GM19452 (cell line): ENCODE results near the gene TUBA4B.
"Not testable (repeated sequence)": the region's sequence is repeated elsewhere in the genome, so short reads cannot be mapped to it uniquely, and the experiment has no call there.

ENCODE experiments used
- ATAC-seq: cut with Tn5 transposase; IDR thresholded peaks from one replicate; pipeline ENCODE4 v1.9.1; 2021; ENCODE audit not compliant: unreplicated experiment

TUBA4B gene

GRCh38 chr2:219247678-219248642 lies 5.1 kb upstream of the TUBA4B start:
- ATAC-seq: no peak

DNA sequence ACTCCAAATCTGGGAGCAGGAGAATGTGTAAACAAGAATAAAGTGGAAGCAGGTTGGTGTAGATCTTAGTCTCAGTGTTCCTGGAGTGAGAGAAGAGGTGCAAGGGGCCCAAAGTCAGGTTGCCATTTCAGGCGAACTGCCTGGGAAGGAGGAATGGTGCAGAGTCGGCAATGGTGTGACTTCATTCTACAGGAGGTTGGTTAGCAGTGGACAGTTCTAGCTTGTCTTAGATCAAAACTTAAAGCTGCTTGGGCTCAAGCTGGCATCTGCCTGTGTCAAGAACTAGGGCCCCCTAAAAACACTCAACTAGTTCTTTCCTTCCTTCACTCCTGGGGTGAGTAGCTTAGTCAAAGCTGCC lies 4.2 kb upstream of the TUBA4B start:
- ATAC-seq: no peak

GRCh38 chr2:219249203-219249980 lies 3.7 kb upstream of the TUBA4B start:
- ATAC-seq: peak; percentile 47

- ATAC-seq: no peak
These were observed 2.8 kb upstream of the TUBA4B start for GRCh38 chr2:219250049-219250781.

DNA sequence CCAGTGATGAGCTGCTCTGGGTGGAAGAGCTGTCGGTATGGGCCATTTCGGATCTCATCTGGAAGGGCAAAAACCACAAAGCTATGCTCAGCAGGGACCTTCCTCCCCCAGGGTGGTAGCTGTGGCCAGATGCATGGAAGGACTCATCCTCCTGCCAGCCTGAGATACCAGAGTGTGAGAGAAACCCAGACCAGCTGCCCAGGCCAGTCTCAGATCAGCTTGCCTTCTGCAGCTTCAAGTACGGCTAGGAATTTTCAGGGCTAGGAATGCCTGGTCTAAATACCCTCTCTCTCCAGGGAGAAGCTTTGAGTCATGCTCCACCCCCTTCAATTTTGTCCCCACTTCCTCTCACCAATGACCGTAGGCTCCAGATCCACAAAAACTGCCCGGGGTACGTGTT lies 1.4 kb upstream of the TUBA4B start:
- ATAC-seq: no peak

- no peak for ATAC-seq
These were observed 959 bp upstream of the TUBA4B start for GRCh38 chr2:219252084-219252483.

DNA sequence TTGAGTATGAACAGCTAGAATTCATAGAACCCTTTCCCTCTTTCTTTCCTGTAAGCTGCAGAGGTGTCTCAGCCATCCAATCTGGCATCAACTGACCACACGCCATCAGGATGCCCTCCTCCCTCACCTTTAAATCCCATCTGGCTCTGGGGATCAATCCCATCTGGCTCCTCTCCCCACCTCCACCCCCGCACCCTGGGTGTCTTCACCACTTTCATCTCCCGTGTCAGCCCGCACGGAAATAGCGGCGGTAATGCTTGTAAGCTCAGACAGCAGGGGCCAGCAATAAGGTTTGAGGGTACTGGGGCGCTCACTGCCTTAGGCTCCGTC lies 508 bp upstream of the TUBA4B start:
- ATAC-seq: no peak

- peak; percentile 42 for ATAC-seq
These were observed 928 bp downstream of the TUBA4B start, which contains the start of gene TUBA4A for GRCh38 chr2:219253753-219254589. Gene TUBA4A, minus strand, starts transcription at chr2:219253918. Its CDS starts 60 bp downstream, at chr2:219253858.

DNA sequence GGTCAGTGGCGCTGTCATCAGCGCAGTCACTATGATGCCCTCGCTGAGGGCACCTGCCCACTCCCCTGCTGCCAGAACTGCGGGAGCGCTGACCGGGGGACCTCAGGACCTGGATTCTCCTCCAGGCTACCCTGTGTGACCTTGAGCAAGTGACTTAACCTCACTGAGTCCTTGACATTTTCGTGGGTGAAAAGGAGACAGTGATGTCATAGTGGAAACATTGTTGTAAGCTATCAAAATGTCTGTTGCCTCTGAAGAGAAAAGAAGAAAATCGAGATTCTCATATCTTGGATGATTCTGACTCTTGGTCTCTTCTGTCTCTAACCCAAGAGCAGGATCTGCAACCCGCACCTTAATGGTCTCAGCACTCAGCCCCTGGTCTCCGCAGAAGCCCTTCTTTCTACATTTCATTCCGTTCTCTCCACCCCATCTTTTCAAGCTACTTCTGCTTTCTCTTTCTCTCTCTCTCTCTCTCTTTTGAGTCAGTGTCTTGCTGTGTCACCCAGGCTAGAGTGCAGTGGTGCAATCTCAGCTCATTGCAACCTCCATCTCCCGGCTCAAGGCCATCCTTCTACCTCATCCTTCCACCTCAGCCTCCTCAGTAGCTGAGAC lies 1.7 kb downstream of the TUBA4B start:
- ATAC-seq: peak; percentile 35

DNA sequence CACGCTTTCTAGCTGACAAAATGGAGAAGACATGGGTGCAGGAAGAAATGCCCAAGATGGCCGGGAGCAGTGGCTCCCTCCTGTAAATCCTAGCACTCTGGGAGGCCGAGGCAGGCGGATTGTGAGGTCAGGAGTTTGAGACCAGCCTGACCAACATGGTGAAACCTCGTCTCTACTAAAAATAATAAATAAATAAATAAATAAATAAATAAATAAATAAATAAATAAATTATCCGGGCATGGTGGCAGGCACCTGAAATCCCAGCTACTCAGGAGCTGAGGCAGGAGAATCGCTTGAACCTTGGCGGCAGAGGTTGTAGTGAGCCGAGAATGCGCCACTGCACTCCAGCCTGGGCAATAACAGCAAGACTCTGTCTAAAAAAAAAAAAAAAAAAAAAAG lies 5.9 kb downstream of the TUBA4B start:
- ATAC-seq: not testable (repeated sequence)

DNA sequence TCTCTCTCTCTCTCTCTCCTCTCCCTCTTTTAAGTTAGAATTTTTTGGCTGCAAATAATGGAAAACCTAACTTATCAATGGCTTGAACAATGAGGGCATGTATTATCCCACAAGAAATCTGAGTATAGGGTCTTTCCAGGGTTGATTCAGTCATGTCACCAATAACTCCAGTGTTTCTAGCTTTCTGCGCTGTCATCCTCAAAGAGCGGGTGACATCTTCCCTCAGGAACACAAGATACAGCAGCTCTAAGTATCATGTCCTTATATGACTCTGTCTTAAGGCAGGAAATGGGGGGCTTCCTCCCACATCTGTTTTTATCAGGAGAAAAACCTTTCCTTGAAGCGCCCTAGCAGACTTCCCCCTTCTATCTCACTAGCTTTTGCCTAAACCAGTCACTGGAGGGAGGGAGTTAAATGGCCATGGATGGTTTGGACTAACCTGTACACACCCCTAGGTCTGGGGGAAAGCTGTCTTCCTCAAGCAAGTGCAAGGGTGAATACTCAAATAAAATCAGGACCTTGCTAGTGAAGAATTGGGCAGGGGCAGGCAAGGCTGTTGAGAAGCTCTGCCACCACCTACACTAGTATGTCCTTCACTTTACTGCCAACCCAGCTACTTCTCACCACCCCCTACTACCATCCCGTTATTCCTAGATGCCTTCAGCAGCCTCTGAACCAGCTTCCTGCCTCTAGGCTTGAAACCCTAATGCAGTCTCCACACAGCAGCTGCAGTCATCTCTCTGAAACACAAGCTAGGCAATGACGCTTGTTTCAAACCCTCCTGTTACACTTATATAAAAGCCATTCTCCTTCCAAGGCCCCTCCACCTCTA lies 8.2 kb downstream of the TUBA4B start:
- ATAC-seq: no peak

- ATAC-seq: no peak
These were observed 13.2 kb downstream of the TUBA4B start for GRCh38 chr2:219266232-219266631.

GRCh38 chr2:219266886-219267285 lies 13.8 kb downstream of the TUBA4B start:
- ATAC-seq: no peak

DNA sequence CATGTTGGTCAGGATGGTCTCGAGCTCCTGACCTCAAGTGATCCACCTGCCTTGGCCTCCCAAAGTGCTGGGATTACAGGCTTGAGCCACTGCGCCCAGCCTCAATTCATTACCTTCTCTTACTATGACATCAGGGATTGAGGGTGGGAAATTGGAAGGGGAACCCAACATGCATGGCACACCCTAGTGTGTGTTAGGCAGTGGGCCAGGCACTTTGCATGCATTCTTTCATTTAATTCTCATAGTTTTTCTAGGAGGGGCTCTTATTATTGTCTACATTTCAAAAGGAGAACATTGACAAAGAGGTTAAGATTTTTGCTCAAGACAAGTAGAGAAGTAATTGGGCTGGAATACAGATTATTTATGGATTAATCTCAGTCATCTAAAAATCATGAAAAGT lies 15.3 kb downstream of the TUBA4B start:
- ATAC-seq: no peak

DNA sequence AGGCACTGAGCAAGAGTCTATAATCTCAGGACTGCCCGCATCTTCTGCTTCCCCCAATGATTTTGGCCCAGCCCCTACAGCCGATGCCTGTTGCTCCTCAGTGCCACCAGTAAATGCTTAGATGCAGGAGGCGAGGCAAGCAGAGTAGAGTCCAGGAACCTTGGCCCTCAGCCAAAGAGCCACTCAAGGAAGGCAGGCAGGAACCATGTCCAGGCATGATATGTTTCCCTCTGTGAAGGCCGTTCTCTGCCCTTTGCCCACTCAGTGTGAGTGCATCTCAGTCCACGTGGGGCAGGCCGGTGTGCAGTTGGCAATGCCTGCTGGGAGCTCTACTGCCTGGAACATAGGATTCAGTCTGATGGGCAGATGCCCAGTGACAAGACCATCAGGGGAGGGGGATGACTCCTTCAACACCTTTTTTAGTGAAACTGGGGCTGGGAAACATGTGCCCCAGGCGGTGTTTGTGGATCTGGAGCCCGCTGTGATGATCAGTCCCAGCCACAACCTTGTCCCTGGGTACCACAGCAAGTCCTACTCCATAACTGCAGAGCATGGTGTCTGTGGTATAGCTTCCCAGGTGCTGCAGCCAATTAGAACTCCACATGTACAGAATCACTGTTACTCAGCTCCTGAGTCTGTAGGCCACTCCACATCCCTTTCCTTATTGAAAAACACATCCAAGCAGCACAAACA lies 16.5 kb downstream of the TUBA4B start:
- ATAC-seq: no peak

DNA sequence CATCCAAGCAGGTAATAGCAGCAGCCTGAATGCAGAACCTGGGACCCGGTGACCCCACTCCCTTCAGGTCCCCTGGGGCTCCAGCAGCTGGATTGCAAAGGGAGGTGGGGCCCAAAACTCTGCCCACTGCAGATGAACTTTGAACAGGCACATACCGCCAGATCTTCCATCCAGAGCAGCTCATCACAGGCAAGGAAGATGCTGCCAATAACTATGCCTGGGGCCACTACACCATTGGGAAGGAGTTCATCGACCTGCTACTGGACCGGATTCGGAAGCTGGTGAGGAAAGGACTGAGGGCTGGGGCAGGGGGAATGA lies 17.0 kb downstream of the TUBA4B start:
- no peak for ATAC-seq

- ATAC-seq: no peak
These were observed 18.0 kb downstream of the TUBA4B start for GRCh38 chr2:219271021-219271420.

DNA sequence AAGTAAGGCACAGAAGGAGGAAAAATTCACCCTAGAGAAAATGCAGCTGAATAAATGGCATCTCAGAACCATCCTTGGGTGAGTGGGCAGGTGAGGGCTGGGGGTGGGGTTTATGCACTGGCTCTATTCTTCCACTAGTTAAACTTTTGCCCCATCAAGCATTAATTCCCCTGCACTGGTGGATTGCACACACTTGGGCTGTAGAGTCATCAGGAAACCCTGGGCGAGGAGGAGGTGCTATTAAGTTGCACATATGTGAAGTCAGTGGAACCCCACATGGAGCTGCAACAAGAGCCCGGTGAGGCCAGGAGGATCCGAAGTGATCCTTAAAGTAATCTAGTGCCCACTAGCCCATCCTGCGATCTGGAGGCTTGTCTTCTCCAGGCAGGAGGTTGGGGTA lies 19.3 kb downstream of the TUBA4B start:
- ATAC-seq: no peak

DNA sequence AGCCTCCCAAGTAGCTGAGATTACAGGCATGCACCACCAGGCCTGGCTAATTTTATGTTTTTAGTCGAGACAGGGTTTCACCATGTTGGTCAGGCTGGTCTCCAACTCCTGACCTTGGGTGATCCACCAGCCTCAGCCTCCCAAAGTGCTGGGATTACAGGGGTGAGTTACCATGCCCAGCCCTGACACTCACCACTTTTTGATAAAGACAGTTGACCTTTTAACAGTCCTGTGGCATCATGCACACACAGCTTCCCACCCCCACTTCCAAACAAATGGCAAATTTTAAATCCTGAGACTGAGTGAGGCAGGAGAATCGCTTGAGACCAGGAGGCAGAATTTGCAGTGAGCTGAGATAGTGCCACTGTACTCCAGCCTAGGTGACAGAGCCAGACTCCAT lies 20.0 kb downstream of the TUBA4B start:
- ATAC-seq: no peak
